Testis (tissue), 2 donors: ENCODE results near the gene HAPSTR1.

Experiments
- CTCF ChIP-seq, 3 experiments: fragments of 450-650 bp in 2 of 3; fragments of 200-600 bp in 1 of 3; sonication (generic) in 1 of 3; IDR thresholded peaks; one replicate each; pipeline ENCODE4 v1.5.1; 2016 to 2019; ENCODE audit warnings: antibody characterized with exemption in 3 of 3, mild to moderate bottlenecking in 2 of 3, moderate library complexity in 1 of 3
- POLR2A ChIP-seq: fragments of 450-650 bp; IDR thresholded peaks from one replicate; pipeline ENCODE4 v1.6.1; 2017; ENCODE audit warnings: antibody characterized with exemption, mild to moderate bottlenecking, moderate library complexity

GRCh38 chr16:9105189-9105588, 13.7 kb downstream of the HAPSTR1 start:
- TF ChIP-seq CTCF (IDR thresholded peaks at IDR 0.05) (no peak), POLR2A (no peak)
